Keratinocyte (primary cell): ENCODE measurements around the gene MTFMT. TPM values are rescaled to one million over a fixed set of nuclear protein-coding genes. Genes with fewer than 3 reads are reported as not detected.

Experiments used
- DNase-seq: peaks from one replicate; pipeline ENCODE4 v3.0.0-alpha.2; 2011; ENCODE audit warnings: low read depth, missing footprints, low spot score
- FAIRE-seq: peaks from 2 replicates; lab custom pipeline; 2011; peaks lifted over from hg19 to GRCh38; lab: Jason Lieb, UNC
- H2AFZ ChIP-seq: 2 replicates; pipeline ENCODE4 v1.6.0; 2012; ENCODE audit warnings: low read length, control low read depth, inconsistent platforms; ENCODE audit not compliant: control insufficient read depth
- H3K27ac ChIP-seq: 2 replicates; pipeline ENCODE4 v1.5.1; 2011; ENCODE audit warnings: low read length; ENCODE audit not compliant: control insufficient read depth, insufficient read depth
- H3K27me3 ChIP-seq: 3 replicates; pipeline ENCODE4 v1.6.0; 2011; ENCODE audit warnings: low read length; ENCODE audit not compliant: control insufficient read depth, insufficient read depth; ENCODE audit errors: extremely low read depth
- H3K36me3 ChIP-seq, 2 experiments: 2 replicates in 1 of 2; 3 replicates in 1 of 2; pipeline ENCODE4 v1.5.1; 2011; ENCODE audit warnings: low read length in 2 of 2, mild to moderate bottlenecking in 1 of 2; ENCODE audit not compliant: control insufficient read depth in 2 of 2, insufficient read depth in 2 of 2; ENCODE audit errors: extremely low read depth in 1 of 2
- H3K4me1 ChIP-seq: 3 replicates; pipeline ENCODE4 v1.5.1; 2011; ENCODE audit warnings: low read length; ENCODE audit not compliant: control insufficient read depth, insufficient read depth; ENCODE audit errors: extremely low read depth
- H3K4me2 ChIP-seq: 3 replicates; pipeline ENCODE4 v1.6.0; 2011; ENCODE audit warnings: low read depth, low read length; ENCODE audit not compliant: control insufficient read depth, insufficient read depth; ENCODE audit errors: extremely low read depth
- H3K4me3 ChIP-seq, 3 experiments: fragments of 200-600 bp in 1 of 3; sonication (generic) in 1 of 3; 2 replicates in 2 of 3; 3 replicates in 1 of 3; pipeline ENCODE4 v1.5.1; 2011 to 2016; ENCODE audit warnings: low read length in 3 of 3, mild to moderate bottlenecking in 3 of 3, control low read depth in 2 of 3, inconsistent platforms in 1 of 3, low read depth in 1 of 3, mixed read lengths in 1 of 3, mixed run types in 1 of 3, moderate library complexity in 1 of 3; ENCODE audit not compliant: control insufficient read depth in 2 of 3, insufficient read depth in 2 of 3; ENCODE audit errors: extremely low read depth in 1 of 3
- H3K79me2 ChIP-seq: 2 replicates; pipeline ENCODE4 v1.6.0; 2012; ENCODE audit warnings: low read length; ENCODE audit not compliant: control insufficient read depth, insufficient read depth
- H3K9ac ChIP-seq: 3 replicates; pipeline ENCODE4 v1.6.0; 2011; ENCODE audit warnings: low read length; ENCODE audit not compliant: control insufficient read depth, insufficient read depth; ENCODE audit errors: extremely low read depth
- H3K9me1 ChIP-seq: 3 replicates; pipeline ENCODE4 v1.6.0; 2011; ENCODE audit warnings: low read length; ENCODE audit not compliant: control insufficient read depth, insufficient read depth; ENCODE audit errors: extremely low read depth
- H3K9me3 ChIP-seq: 2 replicates; pipeline ENCODE4 v1.5.1; 2012; ENCODE audit warnings: low read depth, low read length; ENCODE audit not compliant: control insufficient read depth
- H4K20me1 ChIP-seq: 3 replicates; pipeline ENCODE4 v1.6.0; 2011; ENCODE audit warnings: low read length; ENCODE audit not compliant: control insufficient read depth, insufficient read depth; ENCODE audit errors: extremely low read depth
- EZH2 ChIP-seq: IDR thresholded peaks from one replicate; pipeline ENCODE4 v1.6.1; 2012; ENCODE audit warnings: inconsistent platforms, mild to moderate bottlenecking, low read length, moderate library complexity
- dilution Hi-C: fragments of 300-500 bp; cut with MboI; formaldehyde crosslinking; loops from one replicate; pipeline ENCODE4 v1.7.0; 2020; ENCODE audit warnings: low sequenced_read_pairs; ENCODE audit not compliant: extremely low pct_ligation_motif_present
- polyA plus RNA-seq, 5 experiments: library from polyadenylated mRNA; depleted of rRNA in 3 of 5; stranded (reverse) in 3 of 5; stranded (forward) in 1 of 5; unstranded in 1 of 5; fragments of >200 nt; gene quantifications; 1 replicate in 1 of 5; 2 replicates in 3 of 5; 3 replicates in 1 of 5; pipeline versions ENCODE4 v1.2.1 to v1.2.3, GENCODE V29; 2011 to 2012; ENCODE audit warnings: missing spikeins in 2 of 5, low read depth in 1 of 5, low replicate concordance in 1 of 5
- TF ChIP-seq, protein P1 (sequence below), 3 experiments: IDR thresholded peaks in 1 of 3; conservative IDR thresholded peaks in 1 of 3; optimal IDR thresholded peaks in 1 of 3; 2 replicates in 2 of 3; 3 replicates in 1 of 3; pipeline versions ENCODE3 to v1.5.1; 2011; ENCODE audit warnings: low read length in 3 of 3, mild to moderate bottlenecking in 3 of 3, moderate library complexity in 2 of 3, control low read depth in 1 of 3, inconsistent platforms in 1 of 3; ENCODE audit not compliant: insufficient read depth in 2 of 3; ENCODE audit errors: extremely low read depth in 1 of 3

MTFMT gene
- polyA plus RNA-seq, 1 donor (not counting 4 experiments of a cell fraction or from before 2014, with no cell fraction given) = 21.0 TPM

DNA sequence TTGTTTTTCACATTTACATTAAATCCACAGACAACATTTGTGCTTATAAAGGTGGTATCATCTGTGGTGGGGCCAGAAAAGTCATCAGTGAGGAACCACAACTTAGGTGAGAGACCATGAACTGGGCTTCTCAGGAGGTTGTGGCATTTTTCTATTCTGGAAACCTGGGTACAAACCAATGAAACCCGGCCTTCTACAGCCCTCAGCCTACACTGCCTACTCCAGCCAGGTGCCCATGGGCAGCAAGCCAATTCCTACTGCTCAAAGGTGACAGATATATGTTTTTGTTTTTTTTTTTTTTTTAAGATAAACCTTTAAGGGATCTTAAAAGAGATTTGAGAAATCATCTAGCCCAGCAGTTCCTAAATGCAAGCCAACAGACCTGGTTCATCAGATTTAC, 60.0 kb downstream of the MTFMT start:
- Histone ChIP-seq H3K27ac (no peak overlapping the region), H3K27me3 (no peaks in the 10 kb centered on the region), H3K36me3 (peaks cover 9 to 17% of the 10 kb centered on the region in 2 experiments), H3K4me1 (no peaks in the 10 kb centered on the region), H4K20me1 (no peaks in the 10 kb centered on the region), H3K9me3 (no peaks in the 10 kb centered on the region), H3K79me2 (no peaks in the 10 kb centered on the region), H3K4me2 (no peak overlapping the region), H3K4me3 (no peak overlapping the region), H3K9me1 (no peaks in the 10 kb centered on the region), H2AFZ (no peak overlapping the region), H3K9ac (no peak overlapping the region)
- DNase-seq (no peak), FAIRE-seq (no peak)
- dilution Hi-C loops = no loop called here
- TF ChIP-seq EZH2 = no peak
- TF ChIP-seq, protein P1, sequence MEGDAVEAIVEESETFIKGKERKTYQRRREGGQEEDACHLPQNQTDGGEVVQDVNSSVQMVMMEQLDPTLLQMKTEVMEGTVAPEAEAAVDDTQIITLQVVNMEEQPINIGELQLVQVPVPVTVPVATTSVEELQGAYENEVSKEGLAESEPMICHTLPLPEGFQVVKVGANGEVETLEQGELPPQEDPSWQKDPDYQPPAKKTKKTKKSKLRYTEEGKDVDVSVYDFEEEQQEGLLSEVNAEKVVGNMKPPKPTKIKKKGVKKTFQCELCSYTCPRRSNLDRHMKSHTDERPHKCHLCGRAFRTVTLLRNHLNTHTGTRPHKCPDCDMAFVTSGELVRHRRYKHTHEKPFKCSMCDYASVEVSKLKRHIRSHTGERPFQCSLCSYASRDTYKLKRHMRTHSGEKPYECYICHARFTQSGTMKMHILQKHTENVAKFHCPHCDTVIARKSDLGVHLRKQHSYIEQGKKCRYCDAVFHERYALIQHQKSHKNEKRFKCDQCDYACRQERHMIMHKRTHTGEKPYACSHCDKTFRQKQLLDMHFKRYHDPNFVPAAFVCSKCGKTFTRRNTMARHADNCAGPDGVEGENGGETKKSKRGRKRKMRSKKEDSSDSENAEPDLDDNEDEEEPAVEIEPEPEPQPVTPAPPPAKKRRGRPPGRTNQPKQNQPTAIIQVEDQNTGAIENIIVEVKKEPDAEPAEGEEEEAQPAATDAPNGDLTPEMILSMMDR (optimal IDR thresholded peaks at IDR 0.05 in 1 of 3, IDR thresholded peaks at IDR 0.05 in 1 of 3, conservative IDR thresholded peaks at IDR 0.05 in 1 of 3; ENCODE audit: extremely low read depth in 1 of 3, insufficient read depth in 2 of 3, low read length in 3 of 3) = no peak

DNA sequence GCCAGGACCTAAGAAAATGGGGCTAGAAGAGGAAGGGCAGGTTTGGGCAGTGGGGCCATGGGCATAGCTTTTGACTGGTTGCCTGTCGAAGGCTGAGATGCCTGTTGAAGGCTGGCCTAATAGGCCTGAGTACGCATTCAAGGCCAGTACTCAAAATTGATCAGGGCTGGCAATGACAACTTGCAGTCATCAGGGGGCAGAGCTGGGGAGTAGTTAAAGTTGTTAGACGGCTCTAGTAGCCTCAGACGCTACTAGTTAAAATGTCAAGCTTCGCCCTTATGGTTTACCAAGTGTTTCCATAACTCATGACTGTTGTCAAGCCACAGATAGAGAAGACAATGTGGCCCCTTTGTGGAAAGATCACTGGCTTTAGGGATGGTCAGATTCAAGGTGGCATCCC, 68.4 kb downstream of the MTFMT start:
- no peak overlapping the region for H3K4me2 ChIP-seq
- TF ChIP-seq, protein P1 (optimal IDR thresholded peaks at IDR 0.05 in 1 of 3, IDR thresholded peaks at IDR 0.05 in 1 of 3, conservative IDR thresholded peaks at IDR 0.05 in 1 of 3; ENCODE audit: extremely low read depth in 1 of 3, insufficient read depth in 2 of 3, low read length in 3 of 3) = no peak
- no peak for TF ChIP-seq EZH2
- H3K9me3 ChIP-seq = no peaks in the 10 kb centered on the region
- H3K27ac ChIP-seq = no peak overlapping the region
- no peak for DNase-seq
- FAIRE-seq = no peak
- no peaks in the 10 kb centered on the region for H3K27me3 ChIP-seq
- H4K20me1 ChIP-seq = no peaks in the 10 kb centered on the region
- H3K79me2 ChIP-seq = no peaks in the 10 kb centered on the region
- no peak overlapping the region for H3K9ac ChIP-seq
- no peaks in the 10 kb centered on the region for H3K9me1 ChIP-seq
- H3K4me3 ChIP-seq = no peak overlapping the region
- H3K4me1 ChIP-seq = no peaks in the 10 kb centered on the region
- dilution Hi-C loops = no loop called here
- H2AFZ ChIP-seq = no peak overlapping the region
- peaks cover 23 to 24% of the 10 kb centered on the region in 2 experiments for H3K36me3 ChIP-seq
